Transverse colon (tissue), 4 donors: ENCODE measurements around the gene CLEC19A.

ENCODE experiments used
- EP300 ChIP-seq: sonication (generic); formaldehyde crosslinking; IDR thresholded peaks from one replicate; pipeline ENCODE4 v1.6.1; 2017; ENCODE audit warnings: antibody characterized with exemption, low read depth
- POLR2A ChIP-seq: fragments of 450-650 bp; IDR thresholded peaks from one replicate; pipeline ENCODE4 v1.6.1; 2016; ENCODE audit warnings: antibody characterized with exemption, mild to moderate bottlenecking, moderate library complexity
- POLR2AphosphoS5 ChIP-seq, 3 donors: sonication (generic); formaldehyde crosslinking; IDR thresholded peaks; one replicate each; pipeline ENCODE4 v1.6.1; 2016; ENCODE audit warnings: antibody characterized with exemption in 3 of 3
- TF ChIP-seq, protein P1 (sequence below), 5 experiments: fragments of 200-600 bp in 3 of 5; fragments of 450-650 bp in 2 of 5; sonication (generic) in 3 of 5; IDR thresholded peaks; 1 replicate in 2 of 5; 2 replicates in 3 of 5; pipeline ENCODE4 v1.5.1; 2016 to 2017; ENCODE audit warnings: antibody characterized with exemption in 5 of 5, inconsistent platforms in 3 of 5, mild to moderate bottlenecking in 2 of 5, moderate library complexity in 1 of 5

DNA sequence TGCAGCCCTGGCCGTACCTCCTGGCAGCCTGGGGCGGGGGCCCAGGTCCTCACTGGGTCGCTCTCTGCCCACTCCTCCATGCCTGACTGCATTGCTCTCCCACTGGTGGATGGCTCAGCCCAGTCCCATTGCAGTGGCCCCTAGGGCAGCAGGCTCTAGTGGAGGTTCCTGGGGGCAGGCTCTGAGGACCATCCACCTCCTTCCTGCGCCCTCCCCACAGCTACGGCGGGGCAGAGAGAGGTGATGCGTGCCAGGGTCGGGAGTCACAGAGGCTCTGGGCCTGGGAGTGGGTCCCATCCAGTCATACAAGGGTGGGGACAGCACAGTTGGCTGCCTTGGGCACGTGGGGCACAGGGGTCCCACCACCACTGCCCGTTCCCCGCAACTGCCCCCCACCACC, 44.0 kb upstream of the CLEC19A start:
- TF ChIP-seq POLR2A (no peak), POLR2AphosphoS5 (IDR thresholded peaks at IDR 0.05) (no peak), EP300 (no peak)
- TF ChIP-seq, protein P1, sequence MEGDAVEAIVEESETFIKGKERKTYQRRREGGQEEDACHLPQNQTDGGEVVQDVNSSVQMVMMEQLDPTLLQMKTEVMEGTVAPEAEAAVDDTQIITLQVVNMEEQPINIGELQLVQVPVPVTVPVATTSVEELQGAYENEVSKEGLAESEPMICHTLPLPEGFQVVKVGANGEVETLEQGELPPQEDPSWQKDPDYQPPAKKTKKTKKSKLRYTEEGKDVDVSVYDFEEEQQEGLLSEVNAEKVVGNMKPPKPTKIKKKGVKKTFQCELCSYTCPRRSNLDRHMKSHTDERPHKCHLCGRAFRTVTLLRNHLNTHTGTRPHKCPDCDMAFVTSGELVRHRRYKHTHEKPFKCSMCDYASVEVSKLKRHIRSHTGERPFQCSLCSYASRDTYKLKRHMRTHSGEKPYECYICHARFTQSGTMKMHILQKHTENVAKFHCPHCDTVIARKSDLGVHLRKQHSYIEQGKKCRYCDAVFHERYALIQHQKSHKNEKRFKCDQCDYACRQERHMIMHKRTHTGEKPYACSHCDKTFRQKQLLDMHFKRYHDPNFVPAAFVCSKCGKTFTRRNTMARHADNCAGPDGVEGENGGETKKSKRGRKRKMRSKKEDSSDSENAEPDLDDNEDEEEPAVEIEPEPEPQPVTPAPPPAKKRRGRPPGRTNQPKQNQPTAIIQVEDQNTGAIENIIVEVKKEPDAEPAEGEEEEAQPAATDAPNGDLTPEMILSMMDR (IDR thresholded peaks at IDR 0.05), result no peak
